ENCODE results near the gene NUP188.

DNA sequence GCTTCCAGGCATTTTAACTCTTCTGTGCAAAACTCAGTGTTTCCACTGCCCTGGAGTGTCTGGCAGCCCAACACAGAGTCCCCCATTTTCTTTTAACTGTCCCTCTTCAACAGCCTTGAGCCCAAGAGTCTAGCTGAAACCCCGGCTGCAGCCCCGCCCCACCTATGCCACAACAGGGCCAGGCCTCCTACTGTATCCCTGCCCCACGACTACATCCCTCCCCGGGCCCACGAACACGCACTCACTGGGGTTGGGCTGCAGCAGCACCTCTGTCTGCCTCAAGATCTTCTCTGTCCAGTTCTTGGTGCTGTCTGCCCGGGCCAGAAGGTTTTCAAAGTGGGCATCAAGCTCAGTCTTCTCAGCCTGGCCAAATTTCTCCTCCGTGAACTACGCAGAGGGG, 74.5 kb downstream of the NUP188 start:
- TF ChIP-seq FOXK2 (IDR thresholded peaks at IDR 0.05) = no peak
- TF ChIP-seq, protein P1, sequence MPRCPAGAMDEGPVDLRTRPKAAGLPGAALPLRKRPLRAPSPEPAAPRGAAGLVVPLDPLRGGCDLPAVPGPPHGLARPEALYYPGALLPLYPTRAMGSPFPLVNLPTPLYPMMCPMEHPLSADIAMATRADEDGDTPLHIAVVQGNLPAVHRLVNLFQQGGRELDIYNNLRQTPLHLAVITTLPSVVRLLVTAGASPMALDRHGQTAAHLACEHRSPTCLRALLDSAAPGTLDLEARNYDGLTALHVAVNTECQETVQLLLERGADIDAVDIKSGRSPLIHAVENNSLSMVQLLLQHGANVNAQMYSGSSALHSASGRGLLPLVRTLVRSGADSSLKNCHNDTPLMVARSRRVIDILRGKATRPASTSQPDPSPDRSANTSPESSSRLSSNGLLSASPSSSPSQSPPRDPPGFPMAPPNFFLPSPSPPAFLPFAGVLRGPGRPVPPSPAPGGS (IDR thresholded peaks at IDR 0.05; ENCODE audit: borderline replicate concordance, insufficient read depth, low read depth, low read length, poor library complexity, severe bottlenecking) = no peak
- TF ChIP-seq MYC (IDR thresholded peaks at IDR 0.05; ENCODE audit: insufficient read depth, insufficient read length, insufficient replicate concordance, low read length, severe bottlenecking) = no peak
- TF ChIP-seq USF2 (IDR thresholded peaks at IDR 0.05; ENCODE audit: borderline replicate concordance, low read depth, low read length) = no peak

All from GM12878 (cell line).